Cardiac septum (tissue), 1 donor: Measurements from ENCODE around the gene HES2. TPM values are rescaled to one million over a fixed set of nuclear protein-coding genes. Genes with fewer than 3 reads are reported as not detected.
A peak's percentile ranks its signal among the peaks of the same experiment; 100 is the strongest.

Source experiments
- DNase-seq: peaks from one replicate; pipeline ENCODE4 v3.0.0-alpha.2; 2020; ENCODE audit warnings: low spot score
- intact Hi-C: fragments of 100-400 bp; cut with DNase I; formaldehyde crosslinking; loops from one replicate; pipeline ENCODE4 v1.14.0; 2022
- microRNA-seq: library from miRNA; unstranded; fragments of <30 nt; microRNA quantifications from one replicate; pipeline ENCODE4 v1.2.0, GENCODE V29; 2020
- total RNA-seq: library from RNA; stranded (reverse); fragmentation: NEBNext Ultra II Directional; extraction: Animal tissue kit (Norgen Biotek cat#: 25700); gene quantifications from one replicate; pipeline ENCODE4 v1.2.1, GENCODE V29; 2021
- donor health status: DM: no; HTN: no; CAD: no.

The HES2 gene
- total RNA-seq, 1 donor from 2014 or later = not detected

- DNase-seq = no peak
- intact Hi-C loops = no loop called here
These were observed 52.2 kb downstream of the HES2 start for GRCh38 chr1:6367381-6368012.

- intact Hi-C loops = loop anchor here (2.0 kb wide), 1 partner anchor 32 kb away; no protein-coding TSS in a partner anchor
- no peak for DNase-seq
These were observed 54.7 kb downstream of the HES2 start for GRCh38 chr1:6365047-6365446.

DNA sequence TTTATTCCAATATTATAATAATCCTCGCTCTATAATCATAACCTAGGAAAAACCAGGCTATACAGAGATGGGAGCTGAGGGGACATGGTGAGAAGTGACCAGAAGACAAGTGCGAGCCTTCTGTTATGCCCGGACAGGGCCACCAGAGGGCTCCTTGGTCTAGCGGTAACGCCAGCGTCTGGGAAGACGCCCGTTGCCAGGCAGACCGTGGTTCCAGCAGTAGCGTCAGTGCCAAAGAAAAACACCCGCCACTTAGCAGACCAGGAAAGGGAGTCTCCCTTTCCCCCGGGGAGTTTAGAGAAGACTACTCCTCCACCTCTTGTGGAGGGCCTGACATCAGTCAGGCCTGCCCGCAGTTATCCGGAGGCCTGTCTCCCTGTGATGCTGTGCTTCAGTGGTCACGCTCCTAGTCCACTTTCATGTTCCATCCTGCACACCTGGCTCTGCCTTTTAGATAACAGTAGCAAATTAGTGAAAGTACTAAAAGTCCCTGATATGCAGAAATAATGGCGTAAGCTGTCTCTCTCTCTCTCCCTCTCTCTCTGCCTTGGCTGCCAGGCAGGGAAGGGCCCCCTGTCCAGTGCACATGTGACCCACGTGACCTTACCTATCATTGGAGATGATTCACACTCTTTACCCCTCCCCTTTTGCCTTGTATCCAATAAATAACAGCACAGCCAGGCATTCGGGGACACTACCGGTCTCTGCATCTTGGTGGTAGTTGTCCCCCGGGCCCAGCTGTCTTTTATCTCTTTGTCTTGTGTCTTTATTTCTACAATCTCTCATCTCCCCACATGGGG is 56.4 kb downstream of the HES2 start:
- intact Hi-C loops = loop anchor here (2.0 to 5.0 kb wide), 2 partner anchors 42 to 74 kb away; no protein-coding TSS in a partner anchor
- peak; percentile 79 for DNase-seq

Small RNAs within 50 kb of the gene (microRNA-seq; reads per million reads assigned to microRNA genes)
- not detected for gene MIR4252

Other genes with a start within 250 kb of the HES2 start
- gene CHD5, start 239.6 kb downstream of the HES2 start, total RNA-seq = 0.81 TPM
- 205 TPM for gene RPL22, start 220.3 kb downstream of the HES2 start, total RNA-seq
- gene RNF207, start 213.8 kb downstream of the HES2 start, total RNA-seq = 91.0 TPM
- gene ICMT, start 184.0 kb downstream of the HES2 start, total RNA-seq = 71.2 TPM
- gene HES3, start 175.7 kb downstream of the HES2 start, total RNA-seq = not detected
- gene GPR153, start 158.8 kb downstream of the HES2 start, total RNA-seq = 7.0 TPM
- gene ACOT7, start 26.2 kb downstream of the HES2 start, total RNA-seq = 13.8 TPM
- 0.32 TPM for gene ESPN, start 4.9 kb upstream of the HES2 start, total RNA-seq
- 8.5 TPM for gene TNFRSF25, start 46.3 kb upstream of the HES2 start, total RNA-seq
- gene PLEKHG5, start 71.7 kb upstream of the HES2 start, total RNA-seq = 14.9 TPM
- gene NOL9, start 134.6 kb upstream of the HES2 start, total RNA-seq = 16.5 TPM
- not detected for gene TAS1R1, start 135.4 kb upstream of the HES2 start, total RNA-seq
- 10.7 TPM for gene ZBTB48, start 160.1 kb upstream of the HES2 start, total RNA-seq
- 33.1 TPM for gene KLHL21, start 182.9 kb upstream of the HES2 start, total RNA-seq
- gene PHF13, start 193.8 kb upstream of the HES2 start, total RNA-seq = 9.3 TPM
- 8.8 TPM for gene THAP3, start 204.9 kb upstream of the HES2 start, total RNA-seq